ENCODE results near the gene BBC3. TPM values are rescaled to one million over a fixed set of nuclear protein-coding genes. Genes with fewer than 3 reads are reported as not detected.
"Not testable (repeated sequence)": the region's sequence is repeated elsewhere in the genome, so short reads cannot be mapped to it uniquely, and the experiment has no call there.

Gene BBC3, protein sequence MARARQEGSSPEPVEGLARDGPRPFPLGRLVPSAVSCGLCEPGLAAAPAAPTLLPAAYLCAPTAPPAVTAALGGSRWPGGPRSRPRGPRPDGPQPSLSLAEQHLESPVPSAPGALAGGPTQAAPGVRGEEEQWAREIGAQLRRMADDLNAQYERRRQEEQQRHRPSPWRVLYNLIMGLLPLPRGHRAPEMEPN
- total RNA-seq (2021) = 2.7 and 3.7 TPM in 2 replicates
- Bru-seq, nascent RNA = percentile 36 among the genes with signal in this experiment
- percentile 34 among the genes with signal in this experiment for BruChase-seq, experiment 1, labeled RNA remaining after a 2-hour chase
- BruChase-seq, experiment 2, labeled RNA remaining after a 6-hour chase = percentile 29 among the genes with signal in this experiment
- long read RNA-seq, partial matches to known transcripts = 0 of 3 reads
- long read RNA-seq, other reads (novel, unspliced or antisense) = 3 of 3 reads

DNA sequence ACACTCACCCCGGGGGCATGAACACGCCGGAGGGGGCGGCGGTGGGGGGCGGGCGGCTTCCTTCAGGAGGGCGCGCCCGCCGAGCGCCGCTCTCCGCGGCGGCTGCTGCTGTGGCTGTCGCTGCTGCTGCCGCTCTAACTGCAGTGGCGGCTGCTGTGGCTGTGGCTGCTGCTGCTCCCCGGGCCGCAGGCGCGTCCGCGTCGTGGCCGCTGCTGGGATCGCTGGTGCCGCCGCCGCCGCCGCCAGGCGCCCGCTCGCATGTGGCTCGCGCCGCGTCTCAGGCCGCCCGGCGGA lies at the start of gene BBC3:
Gene BBC3, minus strand, starts transcription at position 279 of the 294 bp plus-strand sequence. CDS start 2,768 bp downstream, outside the sequence.
- Histone ChIP-seq H3K9me3 (ENCODE audit: low read depth, low read length, poor library complexity, severe bottlenecking) (no peaks in the 10 kb centered on the region), H3K4me3 (ENCODE audit: low read depth, low read length, poor library complexity, severe bottlenecking) (peak within 1 kb of the TSS; percentile 90), H3K4me1 (ENCODE audit: insufficient read depth, low read length, poor library complexity, severe bottlenecking) (peaks cover 22% of the 10 kb centered on the region), H3K36me3 (ENCODE audit: insufficient read depth, low read length, poor library complexity, severe bottlenecking) (no peaks in the 10 kb centered on the region), H3K27me3 (replicated peaks; ENCODE audit: insufficient read depth, low read depth, low read length, poor library complexity) (no peaks in the 10 kb centered on the region), H3K27ac (ENCODE audit: low read depth, low read length, poor library complexity, severe bottlenecking) (peak within 1 kb of the TSS; percentile 77)
- intact Hi-C loops (cut with micrococcal nuclease; ENCODE audit: unreplicated experiment) = no loop called here
- CTCF ChIA-PET = no interaction called here
- no peak for DNase-seq (ENCODE audit: low spot score)
- POLR2A ChIA-PET (ENCODE audit: low non-redundant PET) = no interaction called here
- no TSS peak for BruUV-seq (replicated peaks)
- TF ChIP-seq, protein P1, sequence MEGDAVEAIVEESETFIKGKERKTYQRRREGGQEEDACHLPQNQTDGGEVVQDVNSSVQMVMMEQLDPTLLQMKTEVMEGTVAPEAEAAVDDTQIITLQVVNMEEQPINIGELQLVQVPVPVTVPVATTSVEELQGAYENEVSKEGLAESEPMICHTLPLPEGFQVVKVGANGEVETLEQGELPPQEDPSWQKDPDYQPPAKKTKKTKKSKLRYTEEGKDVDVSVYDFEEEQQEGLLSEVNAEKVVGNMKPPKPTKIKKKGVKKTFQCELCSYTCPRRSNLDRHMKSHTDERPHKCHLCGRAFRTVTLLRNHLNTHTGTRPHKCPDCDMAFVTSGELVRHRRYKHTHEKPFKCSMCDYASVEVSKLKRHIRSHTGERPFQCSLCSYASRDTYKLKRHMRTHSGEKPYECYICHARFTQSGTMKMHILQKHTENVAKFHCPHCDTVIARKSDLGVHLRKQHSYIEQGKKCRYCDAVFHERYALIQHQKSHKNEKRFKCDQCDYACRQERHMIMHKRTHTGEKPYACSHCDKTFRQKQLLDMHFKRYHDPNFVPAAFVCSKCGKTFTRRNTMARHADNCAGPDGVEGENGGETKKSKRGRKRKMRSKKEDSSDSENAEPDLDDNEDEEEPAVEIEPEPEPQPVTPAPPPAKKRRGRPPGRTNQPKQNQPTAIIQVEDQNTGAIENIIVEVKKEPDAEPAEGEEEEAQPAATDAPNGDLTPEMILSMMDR (conservative IDR thresholded peaks at IDR 0.05; ENCODE audit: low read depth, low read length) = no peak
- TF ChIP-seq EZH2 (IDR thresholded peaks at IDR 0.05; ENCODE audit: borderline replicate concordance, low read depth, low read length, poor library complexity, severe bottlenecking) = no peak

DNA sequence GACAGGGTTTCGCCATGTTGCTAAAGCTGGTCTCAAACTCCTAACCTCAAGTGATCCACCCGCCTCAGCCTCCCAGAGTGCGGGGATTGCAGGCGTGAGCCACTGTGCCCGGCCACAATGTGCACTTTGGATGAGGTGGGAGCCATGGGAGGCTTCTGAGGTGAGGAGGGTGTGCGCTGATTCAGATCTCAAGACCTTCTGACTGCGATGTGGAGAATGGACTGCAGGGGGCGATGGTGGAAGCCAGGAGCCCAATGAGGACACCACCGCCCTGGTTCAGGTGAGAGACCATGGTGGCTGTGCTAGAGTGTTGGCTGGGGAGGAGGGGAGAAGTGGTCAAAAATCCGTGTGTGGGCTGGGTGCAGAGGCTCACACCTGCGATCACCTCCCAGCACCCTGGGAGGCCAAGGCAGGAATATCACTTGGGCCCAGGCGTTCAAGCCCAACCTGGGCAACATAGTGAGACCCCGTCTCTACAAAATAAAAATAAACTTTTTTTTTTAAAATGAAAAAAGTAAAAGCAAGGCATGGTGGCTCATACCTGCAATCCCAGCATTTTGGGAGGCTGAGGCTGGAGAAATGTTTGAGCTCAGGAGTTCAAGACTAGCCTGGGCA lies 49.3 kb upstream of the BBC3 start:
- no TSS peak for BruUV-seq (replicated peaks)
- intact Hi-C loops (cut with micrococcal nuclease; ENCODE audit: unreplicated experiment) = no loop called here
- CTCF ChIA-PET = no interaction called here

DNA sequence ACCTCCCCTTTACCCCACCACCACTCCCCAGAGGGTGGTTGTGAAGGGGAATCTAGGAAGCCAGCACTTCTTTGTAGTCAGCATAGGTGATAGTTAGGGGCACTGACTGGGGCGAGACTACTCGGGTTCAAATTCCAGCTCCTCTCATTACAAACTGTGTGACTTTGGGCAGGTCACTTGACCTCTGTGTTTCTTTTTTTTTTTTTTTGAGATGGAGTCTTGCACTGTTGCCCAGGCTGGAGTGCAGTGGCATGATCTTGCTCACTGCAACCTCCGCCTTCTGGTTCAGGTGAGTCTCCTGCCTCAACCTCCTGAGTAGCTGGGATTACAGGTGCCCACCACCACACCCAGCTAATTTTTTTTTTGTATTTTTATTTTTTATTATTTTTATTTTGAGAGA lies 45.5 kb upstream of the BBC3 start:
- not testable (repeated sequence) for H3K27me3 ChIP-seq (replicated peaks; ENCODE audit: insufficient read depth, low read depth, low read length, poor library complexity)
- CTCF ChIA-PET = interaction anchor here (1.1 to 1.6 kb wide), 2 partner anchors 11 to 72 kb away, joined by 4 to 12 read pairs; partner anchors contain the start of gene DHX34

More for the DNA sequence above, 49.3 kb upstream of the BBC3 start:
- TF ChIP-seq, protein P1 (conservative IDR thresholded peaks at IDR 0.05; ENCODE audit: low read depth, low read length) = peak; percentile 63
- no peak for TF ChIP-seq EZH2 (IDR thresholded peaks at IDR 0.05; ENCODE audit: borderline replicate concordance, low read depth, low read length, poor library complexity, severe bottlenecking)
- POLR2A ChIA-PET (ENCODE audit: low non-redundant PET) = no interaction called here
- Histone ChIP-seq H3K4me1 (ENCODE audit: insufficient read depth, low read length, poor library complexity, severe bottlenecking) (peaks cover 7% of the 10 kb centered on the region), H3K9me3 (ENCODE audit: low read depth, low read length, poor library complexity, severe bottlenecking) (no peaks in the 10 kb centered on the region), H3K27me3 (replicated peaks; ENCODE audit: insufficient read depth, low read depth, low read length, poor library complexity) (no peaks in the 10 kb centered on the region), H3K27ac (ENCODE audit: low read depth, low read length, poor library complexity, severe bottlenecking) (no peak overlapping the region), H3K4me3 (ENCODE audit: low read depth, low read length, poor library complexity, severe bottlenecking) (no peak overlapping the region), H3K36me3 (ENCODE audit: insufficient read depth, low read length, poor library complexity, severe bottlenecking) (no peaks in the 10 kb centered on the region)
- peak; percentile 54 for DNase-seq (ENCODE audit: low spot score)

More for the DNA sequence above, 45.5 kb upstream of the BBC3 start:
- POLR2A ChIA-PET (ENCODE audit: low non-redundant PET) = interaction anchor here (0.6 kb wide), 1 partner anchor 413 kb away, joined by 4 read pairs; no protein-coding TSS in a partner anchor
- BruUV-seq (replicated peaks); H3K27ac ChIP-seq (ENCODE audit: low read depth, low read length, poor library complexity, severe bottlenecking); intact Hi-C loops (cut with micrococcal nuclease; ENCODE audit: unreplicated experiment); H3K36me3 ChIP-seq (ENCODE audit: insufficient read depth, low read length, poor library complexity, severe bottlenecking); H3K4me3 ChIP-seq (ENCODE audit: low read depth, low read length, poor library complexity, severe bottlenecking); DNase-seq (ENCODE audit: low spot score); H3K9me3 ChIP-seq (ENCODE audit: low read depth, low read length, poor library complexity, severe bottlenecking): not testable (repeated sequence)
- peaks cover 17% of the 10 kb centered on the region for H3K4me1 ChIP-seq (ENCODE audit: insufficient read depth, low read length, poor library complexity, severe bottlenecking)
